GM18909 (cell line): ENCODE data around the gene ACAT1.
A peak's percentile ranks its signal among the peaks of the same experiment; 100 is the strongest.
"Not testable (repeated sequence)": the region's sequence is repeated elsewhere in the genome, so short reads cannot be mapped to it uniquely, and the experiment has no call there.

ENCODE experiments used
- ATAC-seq: cut with Tn5 transposase; IDR thresholded peaks from one replicate; pipeline ENCODE4 v1.9.1; 2021; ENCODE audit warnings: mild to moderate bottlenecking; ENCODE audit not compliant: unreplicated experiment, poor library complexity

Gene ACAT1

DNA sequence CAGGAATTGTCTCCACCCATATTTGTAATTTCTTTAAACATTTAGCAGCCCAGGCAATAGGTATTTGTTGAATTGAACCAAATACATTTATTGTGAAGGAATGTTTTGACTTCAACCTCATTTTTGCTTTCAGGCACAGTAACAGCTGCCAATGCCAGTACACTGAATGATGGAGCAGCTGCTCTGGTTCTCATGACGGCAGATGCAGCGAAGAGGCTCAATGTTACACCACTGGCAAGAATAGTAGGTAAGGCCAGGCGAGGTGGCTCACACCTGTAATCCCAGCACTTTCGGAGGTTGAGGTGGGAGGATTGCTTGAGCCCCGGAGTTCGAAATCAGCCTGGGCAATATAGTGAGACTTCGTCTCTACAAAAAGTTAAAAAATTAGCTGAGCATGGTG lies 20.9 kb downstream of the ACAT1 start:
- ATAC-seq = no peak

DNA sequence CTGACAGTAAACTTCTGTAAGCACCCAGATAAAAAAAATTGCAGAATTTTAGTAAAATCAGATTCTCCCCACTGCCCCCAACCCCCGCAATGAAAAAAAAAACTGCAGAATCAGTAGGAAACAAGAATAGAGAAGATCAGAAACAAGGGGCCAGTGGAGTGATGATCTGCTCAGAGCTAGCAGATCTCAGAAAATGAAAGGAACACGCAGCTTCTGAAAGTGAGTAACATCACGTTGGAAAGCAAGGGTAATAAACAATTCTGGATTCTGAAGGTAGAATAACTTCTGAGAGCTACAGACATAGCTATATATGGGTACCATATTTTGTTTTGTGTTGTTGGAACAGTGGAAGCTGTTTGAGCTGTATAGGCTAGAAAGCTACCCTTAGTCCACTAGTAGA lies 23.2 kb downstream of the ACAT1 start:
- ATAC-seq = no peak

DNA sequence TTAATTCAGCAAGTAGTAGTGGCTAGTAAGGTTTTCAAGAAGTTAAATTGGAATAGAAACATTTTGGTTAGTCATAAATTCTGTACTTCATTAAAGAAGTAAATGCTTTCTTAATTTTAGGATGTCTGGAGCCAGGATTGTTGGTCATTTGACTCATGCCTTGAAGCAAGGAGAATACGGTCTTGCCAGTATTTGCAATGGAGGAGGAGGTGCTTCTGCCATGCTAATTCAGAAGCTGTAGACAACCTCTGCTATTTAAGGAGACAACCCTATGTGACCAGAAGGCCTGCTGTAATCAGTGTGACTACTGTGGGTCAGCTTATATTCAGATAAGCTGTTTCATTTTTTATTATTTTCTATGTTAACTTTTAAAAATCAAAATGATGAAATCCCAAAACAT lies 25.8 kb downstream of the ACAT1 start:
- no peak for ATAC-seq

DNA sequence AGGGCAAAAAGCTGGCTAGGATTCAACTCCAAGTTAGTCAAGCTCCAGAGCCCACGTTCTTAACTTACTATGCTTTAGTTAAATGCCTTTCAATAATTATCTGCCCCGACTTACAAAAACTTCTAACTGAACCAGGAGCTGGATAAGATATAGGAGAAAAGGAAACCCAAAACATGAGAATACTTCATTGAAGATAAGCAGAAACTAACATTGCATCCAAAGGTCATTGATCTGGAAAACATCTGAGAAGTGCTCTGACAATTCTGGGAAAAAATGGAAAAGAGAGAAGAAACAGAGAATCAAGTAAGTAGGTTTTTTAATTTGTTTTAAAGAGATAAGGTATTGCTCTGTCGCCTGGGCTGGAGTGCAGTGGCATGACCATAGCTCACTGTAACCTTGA lies 27.2 kb downstream of the ACAT1 start:
- ATAC-seq = no peak

DNA sequence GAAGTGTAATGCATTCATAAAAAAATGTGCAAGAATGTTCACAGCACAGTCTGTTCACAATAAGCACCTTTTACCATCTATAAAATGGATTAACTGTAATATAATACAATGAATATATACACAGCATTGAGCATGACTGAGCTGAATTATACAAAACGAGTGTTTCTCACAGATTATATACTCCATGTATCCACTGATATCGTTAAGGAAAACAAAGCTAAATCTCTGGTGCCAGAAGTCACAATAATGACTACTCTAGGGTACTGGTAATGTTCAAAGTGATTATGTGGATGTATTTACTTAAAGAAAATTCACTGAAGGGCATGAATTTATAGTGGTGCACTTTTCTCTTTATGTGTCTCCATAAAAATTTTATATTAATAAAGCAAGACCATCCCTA lies 33.2 kb downstream of the ACAT1 start:
- no peak for ATAC-seq

DNA sequence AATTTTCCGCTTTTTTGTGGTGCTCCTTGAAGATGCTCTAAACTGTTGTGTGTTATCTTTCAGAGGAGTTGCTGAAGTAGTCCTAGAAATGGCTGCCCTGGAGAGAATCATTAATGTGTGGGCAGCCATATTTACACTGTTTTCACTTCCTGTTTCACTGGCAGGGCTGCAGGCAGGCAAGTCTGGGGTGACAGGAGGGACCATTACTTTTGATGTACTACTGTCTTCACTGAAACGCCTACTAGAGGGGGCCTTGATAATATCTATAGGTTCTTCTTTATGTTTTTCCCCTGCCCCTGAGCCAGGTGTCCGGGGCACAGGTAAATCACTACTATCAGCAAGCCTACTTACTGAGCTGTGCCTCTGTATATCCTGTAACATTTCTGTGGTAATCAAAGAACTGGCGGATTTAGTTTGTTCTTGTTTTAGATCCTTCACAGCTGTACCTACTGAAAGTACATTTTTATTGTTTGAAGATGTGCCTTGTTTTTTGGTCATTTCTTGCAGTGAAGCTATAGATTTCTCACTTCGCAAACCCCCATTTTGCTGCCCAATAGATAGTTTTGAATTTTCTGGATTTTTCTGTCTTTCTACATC lies 39.7 kb downstream of the ACAT1 start:
- ATAC-seq = peak; percentile 100

DNA sequence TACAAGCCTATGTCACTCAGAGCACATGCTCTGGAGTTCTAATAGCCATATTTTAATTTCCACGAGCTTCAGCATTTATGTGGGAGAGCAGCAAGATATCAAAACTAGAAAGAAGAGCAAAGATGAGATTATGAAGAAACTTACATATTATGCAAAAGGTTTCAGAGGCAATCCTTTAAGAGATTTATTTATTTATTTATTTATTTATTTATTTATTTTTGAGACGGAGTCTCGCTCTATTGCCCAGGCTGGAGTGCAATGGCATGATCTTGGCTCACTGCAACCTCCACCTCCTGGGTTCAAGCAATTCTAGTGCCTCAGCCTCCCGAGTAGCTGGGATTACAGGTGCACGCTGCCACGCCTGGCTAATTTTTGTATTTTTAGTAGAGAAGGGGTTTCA lies 41.5 kb downstream of the ACAT1 start:
- not testable (repeated sequence) for ATAC-seq

DNA sequence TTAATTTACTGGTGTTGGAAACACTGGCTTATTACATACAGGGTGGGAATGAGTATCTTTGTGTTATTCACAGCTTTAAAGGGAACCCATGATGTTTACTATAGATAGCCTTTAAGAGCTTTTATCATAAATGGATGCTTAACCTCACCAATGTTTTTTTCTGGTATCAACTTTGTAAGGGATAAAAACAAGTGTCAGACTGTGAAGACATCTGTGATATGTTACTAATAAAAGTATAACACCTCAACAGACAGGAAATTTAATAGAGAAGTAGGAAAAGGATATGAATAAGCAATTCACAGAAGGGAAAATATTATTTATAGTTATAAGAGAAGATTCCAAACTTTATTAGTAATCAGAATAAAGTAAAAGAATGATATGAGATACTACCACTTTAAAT lies 46.3 kb downstream of the ACAT1 start:
- no peak for ATAC-seq

DNA sequence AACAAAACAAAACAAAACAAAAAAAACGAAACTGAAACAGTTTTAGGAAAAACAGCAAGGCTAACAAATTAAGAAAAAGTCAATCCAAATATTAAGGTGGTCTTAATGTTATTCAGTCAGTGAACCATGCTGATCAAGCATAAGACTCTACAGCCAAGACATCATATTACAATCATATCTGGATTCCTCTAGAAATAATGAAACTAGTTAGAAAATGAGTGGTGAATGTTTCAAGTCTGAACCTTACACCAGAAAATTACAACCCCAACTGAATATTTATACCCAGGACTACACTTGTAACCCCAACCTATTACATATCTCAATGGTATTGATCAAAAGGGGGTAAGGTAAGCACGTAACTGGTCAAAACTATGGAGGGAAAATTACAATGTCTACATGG lies 48.8 kb downstream of the ACAT1 start:
- ATAC-seq = no peak

DNA sequence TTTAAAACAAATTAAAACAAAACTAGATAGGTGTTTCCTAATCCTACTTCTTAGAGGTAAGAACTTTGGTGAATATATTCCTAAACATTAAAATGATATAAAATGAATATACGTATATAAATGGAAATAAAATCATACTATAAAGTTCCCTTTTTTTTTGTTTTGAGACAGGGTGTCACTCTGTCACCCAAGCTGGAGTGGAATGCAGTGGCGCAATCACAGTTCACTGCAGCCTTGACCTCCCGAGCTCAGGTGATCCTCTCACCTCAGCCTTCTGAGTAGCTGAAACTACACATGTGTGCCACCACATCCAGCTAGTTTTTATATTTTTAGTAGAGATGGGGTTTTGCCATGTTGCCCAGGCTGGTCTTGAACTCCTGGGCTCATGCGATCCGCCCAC lies 56.2 kb downstream of the ACAT1 start:
- no peak for ATAC-seq

DNA sequence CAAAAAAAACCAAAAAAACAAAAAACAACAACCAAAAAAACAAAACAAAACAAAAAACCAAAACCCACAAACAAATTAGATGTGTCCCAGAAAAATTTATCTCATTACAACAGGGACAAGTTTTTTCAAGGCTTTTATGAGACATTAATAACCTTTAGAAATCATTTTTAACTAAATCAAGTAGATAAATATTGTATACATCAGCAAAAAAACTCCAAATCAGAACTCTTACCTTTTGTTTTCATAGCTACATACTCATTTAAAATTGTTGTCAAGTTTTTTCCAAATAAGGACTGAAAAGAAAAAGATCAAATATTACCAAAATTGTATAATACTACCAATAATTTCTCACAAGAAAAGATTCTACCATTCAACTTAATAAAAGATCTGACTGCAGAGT lies 72.4 kb downstream of the ACAT1 start:
- no peak for ATAC-seq

DNA sequence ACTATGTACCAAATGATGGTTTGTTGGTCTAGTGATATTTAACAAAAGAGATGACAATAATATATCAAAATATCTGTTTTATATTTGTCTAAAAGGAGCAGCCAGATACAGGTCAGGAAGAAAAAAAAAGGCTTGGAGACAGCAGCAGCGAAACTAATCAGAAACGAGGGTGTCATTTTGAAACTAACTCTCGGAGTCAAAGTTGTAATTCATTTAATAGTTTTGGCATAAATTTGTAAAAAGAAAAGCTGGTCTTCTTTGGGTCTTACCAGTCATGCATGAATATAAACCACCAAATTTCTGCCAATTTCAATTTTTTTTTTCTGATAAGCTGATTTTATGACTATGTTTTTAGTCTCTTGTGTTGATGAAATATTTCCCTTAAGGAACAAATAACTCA lies 75.5 kb downstream of the ACAT1 start:
- ATAC-seq = peak; percentile 36
